Hepatocyte (in vitro differentiated cells): Measurements from ENCODE around the gene ABCA5.

Experiments
- CTCF ChIP-seq: fragments of 200-600 bp; sonication (generic); IDR thresholded peaks from 2 replicates; pipeline ENCODE4 v1.5.1; 2016; ENCODE audit warnings: antibody characterized with exemption, mild to moderate bottlenecking; ENCODE audit not compliant: poor library complexity
- EZH2 ChIP-seq: fragments of 200-600 bp; sonication (generic); IDR thresholded peaks from 2 replicates; pipeline ENCODE4 v1.6.1; 2016; ENCODE audit warnings: antibody characterized with exemption, mild to moderate bottlenecking, borderline replicate concordance
- EZH2phosphoT487 ChIP-seq: fragments of 200-600 bp; sonication (generic); IDR thresholded peaks from one replicate; pipeline ENCODE4 v1.6.1; 2018; ENCODE audit warnings: antibody characterized with exemption, mild to moderate bottlenecking, low read depth, moderate library complexity; ENCODE audit not compliant: unreplicated experiment, severe bottlenecking

- TF ChIP-seq CTCF (no peak), EZH2 (no peak), EZH2phosphoT487 (no peak)
Measured at GRCh38 chr17:69245617-69246016, 81.3 kb downstream of the ABCA5 start.
